HFFc6 (cell line): ENCODE data around the gene TRMU. TPM values are rescaled to one million over a fixed set of nuclear protein-coding genes. Genes with fewer than 3 reads are reported as not detected.

Experiments
- DNase-seq: peaks from one replicate; pipeline ENCODE4 v3.0.0-alpha.2; 2018
- H3K27ac Mint-ChIP-seq: 2 replicates; pipeline ENCODE4 v1.8.0; 2020; ENCODE audit warnings: mild to moderate bottlenecking, mixed read lengths
- H3K27me3 Mint-ChIP-seq: 2 replicates; pipeline ENCODE4 v1.8.0; 2021; ENCODE audit warnings: mild to moderate bottlenecking, moderate library complexity, mixed read lengths; ENCODE audit not compliant: insufficient read depth
- H3K36me3 Mint-ChIP-seq: 2 replicates; pipeline ENCODE4 v1.8.0; 2021; ENCODE audit warnings: low read depth, mixed read lengths
- H3K4me1 Mint-ChIP-seq: 2 replicates; pipeline ENCODE4 v1.8.0; 2020; ENCODE audit warnings: low read depth, mixed read lengths
- H3K4me3 Mint-ChIP-seq: 2 replicates; pipeline ENCODE4 v1.8.0; 2020; ENCODE audit warnings: mild to moderate bottlenecking, moderate library complexity, mixed read lengths
- H3K9me3 Mint-ChIP-seq: 2 replicates; pipeline ENCODE4 v1.8.0; 2020; ENCODE audit warnings: mild to moderate bottlenecking, mixed read lengths
- total RNA-seq, 6 experiments: library from RNA; stranded (reverse); fragmentation: NEBNext Ultra II Directional; extraction: Animal tissue kit (Norgen Biotek cat#: 25700); gene quantifications; 2 replicates in 1 of 6; 3 replicates in 5 of 6; pipeline ENCODE4 v1.2.3, GENCODE V29; 2021
- TF ChIP-seq, protein P1 (sequence below): fragments of 200-600 bp; sonication (generic); IDR thresholded peaks from 2 replicates; pipeline ENCODE4 v1.5.0; 2021; ENCODE audit warnings: antibody characterized with exemption, mild to moderate bottlenecking

The TRMU gene
- total RNA-seq, 6 experiments from 2014 or later, result 26.4 to 36.4 (median 32.4) TPM

DNA sequence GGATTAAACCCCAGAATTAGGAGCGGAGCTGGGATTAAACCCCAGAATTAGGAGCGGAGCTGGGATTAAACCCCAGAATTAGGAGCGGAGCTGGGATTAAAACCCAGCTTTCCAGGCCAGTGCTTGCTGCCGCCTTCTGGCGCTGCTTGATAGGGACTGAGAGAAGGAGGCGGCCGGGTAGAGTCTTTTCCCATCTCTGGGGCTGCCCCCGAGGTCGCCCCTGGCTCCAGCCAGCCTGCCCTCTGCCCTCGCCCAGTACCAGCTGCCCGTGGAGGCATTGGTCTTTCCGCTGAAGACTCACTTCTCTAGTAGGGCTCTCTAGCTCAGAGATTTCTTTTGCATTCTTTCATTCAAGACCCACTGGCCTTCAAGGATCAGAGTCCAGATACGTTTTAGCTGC is 5.2 kb downstream of the TRMU start:
- no peaks in the 10 kb centered on the region for H3K9me3 Mint-ChIP-seq
- H3K4me1 Mint-ChIP-seq, result peaks cover 10% of the 10 kb centered on the region
- H3K27ac Mint-ChIP-seq, result no peak overlapping the region
- H3K27me3 Mint-ChIP-seq, result peaks cover 7% of the 10 kb centered on the region
- TF ChIP-seq, protein P1, sequence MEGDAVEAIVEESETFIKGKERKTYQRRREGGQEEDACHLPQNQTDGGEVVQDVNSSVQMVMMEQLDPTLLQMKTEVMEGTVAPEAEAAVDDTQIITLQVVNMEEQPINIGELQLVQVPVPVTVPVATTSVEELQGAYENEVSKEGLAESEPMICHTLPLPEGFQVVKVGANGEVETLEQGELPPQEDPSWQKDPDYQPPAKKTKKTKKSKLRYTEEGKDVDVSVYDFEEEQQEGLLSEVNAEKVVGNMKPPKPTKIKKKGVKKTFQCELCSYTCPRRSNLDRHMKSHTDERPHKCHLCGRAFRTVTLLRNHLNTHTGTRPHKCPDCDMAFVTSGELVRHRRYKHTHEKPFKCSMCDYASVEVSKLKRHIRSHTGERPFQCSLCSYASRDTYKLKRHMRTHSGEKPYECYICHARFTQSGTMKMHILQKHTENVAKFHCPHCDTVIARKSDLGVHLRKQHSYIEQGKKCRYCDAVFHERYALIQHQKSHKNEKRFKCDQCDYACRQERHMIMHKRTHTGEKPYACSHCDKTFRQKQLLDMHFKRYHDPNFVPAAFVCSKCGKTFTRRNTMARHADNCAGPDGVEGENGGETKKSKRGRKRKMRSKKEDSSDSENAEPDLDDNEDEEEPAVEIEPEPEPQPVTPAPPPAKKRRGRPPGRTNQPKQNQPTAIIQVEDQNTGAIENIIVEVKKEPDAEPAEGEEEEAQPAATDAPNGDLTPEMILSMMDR, result no peak
- DNase-seq, result no peak
- H3K4me3 Mint-ChIP-seq, result no peak overlapping the region
- peaks cover 16% of the 10 kb centered on the region; the same call in 1 of the 2 replicates for H3K36me3 Mint-ChIP-seq

DNA sequence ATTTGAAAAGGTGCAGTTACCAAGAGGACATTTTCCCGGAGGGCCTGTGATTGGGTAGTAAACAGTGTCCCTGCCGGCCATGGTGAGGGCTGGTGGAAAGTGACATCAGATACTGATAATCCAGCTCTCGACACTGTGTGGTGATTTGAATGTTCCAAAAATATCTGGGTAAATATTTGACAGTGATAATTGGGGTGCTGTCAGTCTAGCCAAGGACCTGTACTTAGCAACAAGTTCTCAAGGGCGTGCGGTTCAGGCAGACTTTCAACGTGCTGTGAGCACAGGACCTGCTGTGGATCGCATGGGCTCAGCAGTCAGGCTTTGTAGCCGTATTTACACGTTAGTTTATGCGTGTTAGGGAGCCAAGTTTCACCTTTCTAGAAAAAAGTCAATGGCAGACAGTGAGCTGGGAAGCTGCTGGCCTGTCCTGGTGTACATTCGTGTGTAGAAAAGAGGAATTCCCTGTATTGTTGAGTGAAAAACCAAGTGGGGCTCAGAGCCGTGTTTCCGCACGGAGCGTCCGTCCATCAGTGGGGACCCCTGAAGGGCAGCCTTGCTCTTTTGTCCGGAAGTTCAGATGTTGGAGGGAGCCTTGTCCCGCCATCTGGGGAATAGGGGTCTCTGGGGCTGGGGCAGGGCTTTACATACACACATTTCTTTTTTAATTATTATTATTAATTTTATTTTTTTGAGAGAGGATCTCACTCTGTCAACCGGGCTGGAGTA is 11.3 kb downstream of the TRMU start:
- Mint-ChIP-seq H3K36me3 (peaks cover 18% of the 10 kb centered on the region; the same call in 1 of the 2 replicates), H3K4me1 (no peaks in the 10 kb centered on the region), H3K27me3 (peaks cover 2% of the 10 kb centered on the region), H3K4me3 (no peak overlapping the region), H3K27ac (no peak overlapping the region), H3K9me3 (no peaks in the 10 kb centered on the region)
- TF ChIP-seq, protein P1, result no peak
- DNase-seq, result no peak

DNA sequence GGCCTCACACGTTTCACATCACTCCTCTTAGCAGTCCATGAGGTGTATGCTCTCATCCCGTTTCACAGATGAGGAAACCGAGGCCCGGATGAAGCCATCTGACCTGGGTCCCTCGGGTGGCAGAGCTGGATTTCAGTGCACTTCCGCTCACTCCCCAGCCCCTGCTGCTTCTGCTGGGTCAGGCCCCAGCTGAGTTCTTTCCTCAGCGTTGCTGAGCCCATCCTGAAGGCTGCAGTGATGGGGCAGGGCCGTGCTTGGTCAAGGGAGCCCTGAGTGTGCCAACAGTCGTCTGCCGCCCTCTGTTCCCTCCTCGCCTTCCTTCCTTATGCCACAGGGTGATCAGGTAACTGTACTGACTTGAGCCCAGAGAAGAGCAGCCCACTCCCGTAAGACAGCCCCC is 12.1 kb downstream of the TRMU start:
- TF ChIP-seq, protein P1, result no peak
- Mint-ChIP-seq H3K27ac (no peak overlapping the region), H3K4me3 (no peak overlapping the region), H3K4me1 (no peaks in the 10 kb centered on the region), H3K9me3 (no peaks in the 10 kb centered on the region), H3K36me3 (peaks cover 26% of the 10 kb centered on the region), H3K27me3 (peaks cover 1% of the 10 kb centered on the region; the same call in 1 of the 2 replicates)
- no peak for DNase-seq

DNA sequence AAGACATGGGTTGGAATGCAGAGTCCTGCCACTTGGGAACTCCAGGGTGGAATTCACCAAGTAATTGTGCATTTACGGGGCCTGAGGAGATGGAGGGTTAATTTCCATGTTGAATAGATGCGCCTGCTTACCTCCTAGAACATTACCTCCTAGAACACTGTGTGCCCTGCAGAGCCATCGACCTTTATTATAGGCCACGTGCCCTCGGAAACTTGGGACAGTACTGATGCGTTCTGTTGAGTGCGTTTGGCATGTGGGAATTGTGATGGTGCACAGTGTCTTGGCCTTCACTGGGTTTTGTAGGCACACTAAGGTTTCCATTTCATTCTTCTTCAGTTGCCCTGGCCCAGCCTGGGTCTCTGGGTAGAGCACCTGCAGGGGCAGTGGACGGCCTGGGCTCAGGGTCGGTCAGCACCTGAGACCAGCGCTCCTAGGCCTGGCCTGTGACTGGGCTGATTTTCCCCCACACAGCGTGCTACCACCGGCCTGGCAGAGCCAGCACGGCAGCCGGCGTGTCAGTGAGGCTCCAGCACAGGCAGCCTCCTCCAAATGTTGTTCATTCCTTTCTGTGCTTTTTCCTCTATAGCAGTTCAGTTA is 12.7 kb downstream of the TRMU start:
- peaks cover 27% of the 10 kb centered on the region for H3K36me3 Mint-ChIP-seq
- peaks cover 3% of the 10 kb centered on the region; the same call in 1 of the 2 replicates for H3K27me3 Mint-ChIP-seq
- no peaks in the 10 kb centered on the region for H3K4me1 Mint-ChIP-seq
- no peaks in the 10 kb centered on the region for H3K9me3 Mint-ChIP-seq
- H3K27ac Mint-ChIP-seq, result no peak overlapping the region
- DNase-seq, result no peak
- TF ChIP-seq, protein P1, result no peak
- no peak overlapping the region for H3K4me3 Mint-ChIP-seq

DNA sequence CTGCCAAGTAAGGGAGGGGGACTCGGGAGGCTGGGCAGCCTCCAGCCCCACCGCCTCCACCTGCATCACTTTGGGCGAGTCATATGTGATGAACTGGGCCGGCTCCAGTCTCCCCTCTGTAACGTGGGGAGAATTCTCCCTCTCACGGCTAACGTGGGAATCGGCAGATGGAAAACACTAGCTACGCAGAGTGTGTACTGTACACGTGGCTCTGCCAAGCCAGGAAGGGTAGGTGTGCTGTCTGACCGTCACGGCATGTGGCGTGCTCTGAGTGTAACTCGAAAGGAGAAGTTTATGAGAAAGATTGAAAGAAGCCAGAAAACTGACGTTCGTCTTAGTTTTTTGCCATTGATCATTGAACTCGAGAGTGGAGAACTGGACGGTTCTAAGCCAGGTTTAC is 13.7 kb downstream of the TRMU start:
- no peaks in the 10 kb centered on the region for H3K9me3 Mint-ChIP-seq
- peaks cover 3% of the 10 kb centered on the region; the same call in 1 of the 2 replicates for H3K27me3 Mint-ChIP-seq
- H3K27ac Mint-ChIP-seq, result no peak overlapping the region
- peaks cover 27% of the 10 kb centered on the region for H3K36me3 Mint-ChIP-seq
- no peaks in the 10 kb centered on the region for H3K4me1 Mint-ChIP-seq
- H3K4me3 Mint-ChIP-seq, result no peak overlapping the region
- TF ChIP-seq, protein P1, result no peak
- DNase-seq, result no peak
